ENCODE measurements around the gene HORMAD1. TPM values are rescaled to one million over a fixed set of nuclear protein-coding genes. Genes with fewer than 3 reads are reported as not detected.

Gene HORMAD1
- total RNA-seq, 4 donors from 2014 or later, result 0.67 to 0.93 TPM; not detected in 2

GRCh38 chr1:150686275-150686674 is 34.4 kb downstream of the HORMAD1 start:
- TF ChIP-seq CTCF (IDR thresholded peaks at IDR 0.05), result no peak
- no peak for TF ChIP-seq POLR2A (IDR thresholded peaks at IDR 0.05)
- WGBS, 2 donors, result 97% methylated on average over 3 of the region's 3 CpGs
- DNase-seq, result no peak
- no peaks in the 10 kb centered on the region for H3K4me1 ChIP-seq
- no peaks in the 10 kb centered on the region for H3K9me3 ChIP-seq
- peaks cover 7 to 8% of the 10 kb centered on the region in 2 donors for H3K36me3 ChIP-seq
- intact Hi-C loops (cut with DNase I), result loop anchor here (10.0 kb wide), 1 partner anchor 51 kb away; no protein-coding TSS in a partner anchor
- no peak overlapping the region for H3K4me3 ChIP-seq (replicated peaks in 1 of 3)
- no peak overlapping the region for H3K27ac ChIP-seq
- H3K27me3 ChIP-seq, result no peaks in the 10 kb centered on the region

- Histone ChIP-seq H3K4me3 (replicated peaks in 1 of 3) (no peak overlapping the region), H3K9me3 (no peaks in the 10 kb centered on the region), H3K27ac (no peak overlapping the region), H3K36me3 (peaks cover 7 to 8% of the 10 kb centered on the region in 2 donors), H3K27me3 (no peaks in the 10 kb centered on the region), H3K4me1 (no peaks in the 10 kb centered on the region)
- TF ChIP-seq POLR2A (IDR thresholded peaks at IDR 0.05), result no peak
- TF ChIP-seq CTCF (IDR thresholded peaks at IDR 0.05), result no peak
- DNase-seq, result no peak
- intact Hi-C loops (cut with DNase I), result loop anchor here (10.0 kb wide), 1 partner anchor 49 kb away; no protein-coding TSS in a partner anchor
- WGBS, 2 donors, result 83 to 97% methylated on average over 1 of the region's 1 CpG
Measured at GRCh38 chr1:150683914-150684313, 36.8 kb downstream of the HORMAD1 start.

- Histone ChIP-seq H3K9me3 (no peaks in the 10 kb centered on the region), H3K4me3 (replicated peaks in 1 of 3) (no peak overlapping the region), H3K36me3 (peaks cover 0 to 10% of the 10 kb centered on the region in 2 donors), H3K27ac (no peak overlapping the region), H3K4me1 (no peaks in the 10 kb centered on the region), H3K27me3 (no peaks in the 10 kb centered on the region)
- TF ChIP-seq CTCF (IDR thresholded peaks at IDR 0.05) (no peak), POLR2A (IDR thresholded peaks at IDR 0.05) (no peak)
- 97 to 98% methylated on average over 1 of the region's 1 CpG for WGBS, 2 donors
- DNase-seq, result no peak
- intact Hi-C loops (cut with DNase I), result no loop called here
Measured at GRCh38 chr1:150678988-150679387, 41.7 kb downstream of the HORMAD1 start.

GRCh38 chr1:150674881-150675280 is 45.8 kb downstream of the HORMAD1 start:
- H3K27me3 ChIP-seq, result no peaks in the 10 kb centered on the region
- no peak for DNase-seq
- no peaks in the 10 kb centered on the region for H3K9me3 ChIP-seq
- H3K36me3 ChIP-seq, result peaks cover 0 to 3% of the 10 kb centered on the region in 2 donors
- no peak overlapping the region for H3K4me3 ChIP-seq (replicated peaks in 1 of 3)
- intact Hi-C loops (cut with DNase I), result no loop called here
- no peak overlapping the region for H3K27ac ChIP-seq
- no peaks in the 10 kb centered on the region for H3K4me1 ChIP-seq
- WGBS, 2 donors, result 94 to 97% methylated on average over 4 of the region's 4 CpGs
- no peak for TF ChIP-seq POLR2A (IDR thresholded peaks at IDR 0.05)
- TF ChIP-seq CTCF (IDR thresholded peaks at IDR 0.05), result no peak

- Histone ChIP-seq H3K36me3 (peaks cover 10 to 19% of the 10 kb centered on the region in 2 donors), H3K27ac (no peak overlapping the region), H3K4me3 (replicated peaks in 1 of 3) (no peak overlapping the region), H3K9me3 (no peaks in the 10 kb centered on the region), H3K4me1 (no peaks in the 10 kb centered on the region), H3K27me3 (no peaks in the 10 kb centered on the region)
- DNase-seq, result no peak
- WGBS, 2 donors, result 86 to 89% methylated on average over 7 of the region's 7 CpGs
- intact Hi-C loops (cut with DNase I), result no loop called here
- TF ChIP-seq POLR2A (IDR thresholded peaks at IDR 0.05), result no peak
- no peak for TF ChIP-seq CTCF (IDR thresholded peaks at IDR 0.05)
Measured at GRCh38 chr1:150663321-150663720, 57.4 kb downstream of the HORMAD1 start.
